Activated CD4-positive, alpha-beta T cell treated with anti-CD3 and anti-CD28 coated beads, Interleukin-2, amount 10 ng/mL, durations not matched to agents 7 days and 5 days (primary cell): ENCODE data around the gene OPCML. TPM values are rescaled to one million over a fixed set of nuclear protein-coding genes. Genes with fewer than 3 reads are reported as not detected.

Experiments used
- CTCF ChIA-PET: fragments of 350-600 bp; sonication (Branson Sonifier 250); formaldehyde crosslinking; loops from one replicate; lab custom pipeline; 2021; ENCODE audit warnings: antibody characterized with exemption; lab: Charles Lee
- POLR2A ChIA-PET: fragments of 350-600 bp; sonication (Branson Sonifier 250); formaldehyde crosslinking; loops from one replicate; lab custom pipeline; 2021; ENCODE audit warnings: antibody characterized with exemption; lab: Charles Lee
- DNase-seq: peaks from one replicate; pipeline ENCODE4 v3.0.0-alpha.2; 2020
- H3K27ac Mint-ChIP-seq: one replicate; pipeline ENCODE4 v1.8.0; 2021; ENCODE audit warnings: mild to moderate bottlenecking, moderate library complexity, mixed read lengths
- H3K27me3 Mint-ChIP-seq: one replicate; pipeline ENCODE4 v1.8.0; 2021; ENCODE audit warnings: mixed read lengths
- H3K36me3 Mint-ChIP-seq: one replicate; pipeline ENCODE4 v1.8.0; 2021; ENCODE audit warnings: low read depth, mixed read lengths
- H3K4me1 Mint-ChIP-seq: one replicate; pipeline ENCODE4 v1.8.0; 2021; ENCODE audit warnings: mixed read lengths
- H3K4me3 Mint-ChIP-seq: one replicate; pipeline ENCODE4 v1.8.0; 2021; ENCODE audit warnings: mild to moderate bottlenecking, moderate library complexity, mixed read lengths
- H3K9me3 Mint-ChIP-seq: one replicate; pipeline ENCODE4 v1.8.0; 2021; ENCODE audit warnings: mixed read lengths
- total RNA-seq, 2 experiments: library from RNA; stranded (reverse); gene quantifications; one replicate each; pipeline ENCODE4 v1.2.3, GENCODE V29; 2021

OPCML gene
- total RNA-seq, 2 experiments from 2014 or later: not detected

- H3K4me3 Mint-ChIP-seq: no peak overlapping the region
- H3K27me3 Mint-ChIP-seq: no peaks in the 10 kb centered on the region
- no peaks in the 10 kb centered on the region for H3K36me3 Mint-ChIP-seq
- CTCF ChIA-PET: interaction anchor here (1.2 kb wide), 1 partner anchor 14 kb away, joined by 4 read pairs; no protein-coding TSS in a partner anchor
- no peaks in the 10 kb centered on the region for H3K4me1 Mint-ChIP-seq
- POLR2A ChIA-PET: no interaction called here
- H3K9me3 Mint-ChIP-seq: no peaks in the 10 kb centered on the region
- no peak overlapping the region for H3K27ac Mint-ChIP-seq
- no peak for DNase-seq
Observed at GRCh38 chr11:133507185-133507584, 25.1 kb downstream of the OPCML start.

DNA sequence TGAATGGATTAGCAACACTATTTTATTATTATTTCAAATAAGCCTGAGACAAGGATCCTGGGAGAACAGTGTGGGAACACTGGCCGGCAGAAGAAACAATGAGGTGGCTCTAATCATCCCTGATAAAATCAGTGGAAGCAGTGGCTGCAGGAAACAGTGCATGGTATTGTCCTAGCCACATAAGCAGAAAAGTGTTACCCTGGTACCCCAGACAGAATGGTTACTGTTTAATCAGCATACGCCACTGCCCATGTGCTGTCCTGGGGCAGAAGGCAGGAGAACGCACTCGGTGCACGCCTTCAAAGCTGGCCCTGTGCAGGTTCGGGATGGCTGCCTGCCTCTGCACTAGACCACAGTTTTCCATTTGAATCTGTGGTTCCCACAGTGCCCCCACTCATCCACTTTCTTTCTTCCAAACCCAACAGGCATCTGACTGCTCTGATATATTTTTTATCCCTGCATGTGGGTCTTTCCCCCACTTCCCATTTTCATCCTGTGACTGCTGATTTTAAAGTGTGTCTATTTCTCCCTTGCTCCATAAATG is 25.7 kb downstream of the OPCML start:
- H3K4me1 Mint-ChIP-seq: no peaks in the 10 kb centered on the region
- DNase-seq: no peak
- no peaks in the 10 kb centered on the region for H3K36me3 Mint-ChIP-seq
- no peak overlapping the region for H3K27ac Mint-ChIP-seq
- no peak overlapping the region for H3K4me3 Mint-ChIP-seq
- no peaks in the 10 kb centered on the region for H3K27me3 Mint-ChIP-seq
- ChIA-PET POLR2A (no interaction called here), CTCF (no interaction called here)
- H3K9me3 Mint-ChIP-seq: no peaks in the 10 kb centered on the region

DNA sequence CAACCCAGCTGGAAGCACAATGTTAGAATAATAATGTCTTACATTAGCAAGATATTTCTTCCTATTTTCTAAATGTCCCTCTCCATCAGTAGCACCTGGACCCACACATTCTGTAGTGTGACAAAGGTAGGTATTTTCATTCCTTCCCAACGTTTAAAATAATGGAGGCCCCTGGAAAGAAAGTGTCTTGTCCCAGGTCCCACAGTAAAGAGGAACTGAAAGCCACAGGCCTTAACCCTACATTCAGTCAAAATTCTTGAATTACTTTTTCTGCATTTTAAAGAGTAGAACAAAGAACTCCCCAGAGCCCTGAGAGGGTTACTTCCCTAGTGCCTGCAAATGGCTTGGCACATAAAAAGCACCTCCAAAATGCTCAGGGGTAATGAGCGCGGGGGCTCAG is 26.3 kb downstream of the OPCML start:
- Mint-ChIP-seq H3K4me3 (no peak overlapping the region), H3K9me3 (no peaks in the 10 kb centered on the region), H3K27me3 (no peaks in the 10 kb centered on the region), H3K36me3 (no peaks in the 10 kb centered on the region), H3K4me1 (no peaks in the 10 kb centered on the region), H3K27ac (no peak overlapping the region)
- POLR2A ChIA-PET: no interaction called here
- no peak for DNase-seq
- CTCF ChIA-PET: no interaction called here

DNA sequence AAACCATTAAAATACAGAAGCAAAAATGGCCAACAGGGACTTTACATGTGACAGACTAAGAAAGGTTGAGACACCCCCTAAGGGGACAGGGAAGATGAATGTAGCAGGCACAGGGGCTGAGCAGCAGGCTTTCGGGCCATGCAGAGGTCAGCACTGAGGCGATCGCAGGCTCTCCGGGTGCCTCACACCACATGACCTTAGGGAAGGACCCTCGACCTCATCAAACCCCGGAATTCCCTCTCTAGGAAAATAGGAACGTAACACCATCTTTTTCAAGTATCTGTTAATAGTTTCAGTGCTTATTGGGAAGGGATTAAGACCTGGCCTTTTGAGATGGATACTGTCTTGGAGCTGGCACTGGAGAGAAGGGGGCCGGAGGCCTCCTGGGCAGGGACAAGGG is 27.4 kb downstream of the OPCML start:
- H3K36me3 Mint-ChIP-seq: no peaks in the 10 kb centered on the region
- H3K27ac Mint-ChIP-seq: no peak overlapping the region
- H3K4me3 Mint-ChIP-seq: no peak overlapping the region
- H3K4me1 Mint-ChIP-seq: no peaks in the 10 kb centered on the region
- POLR2A ChIA-PET: no interaction called here
- H3K9me3 Mint-ChIP-seq: no peaks in the 10 kb centered on the region
- CTCF ChIA-PET: no interaction called here
- H3K27me3 Mint-ChIP-seq: no peaks in the 10 kb centered on the region
- DNase-seq: no peak

DNA sequence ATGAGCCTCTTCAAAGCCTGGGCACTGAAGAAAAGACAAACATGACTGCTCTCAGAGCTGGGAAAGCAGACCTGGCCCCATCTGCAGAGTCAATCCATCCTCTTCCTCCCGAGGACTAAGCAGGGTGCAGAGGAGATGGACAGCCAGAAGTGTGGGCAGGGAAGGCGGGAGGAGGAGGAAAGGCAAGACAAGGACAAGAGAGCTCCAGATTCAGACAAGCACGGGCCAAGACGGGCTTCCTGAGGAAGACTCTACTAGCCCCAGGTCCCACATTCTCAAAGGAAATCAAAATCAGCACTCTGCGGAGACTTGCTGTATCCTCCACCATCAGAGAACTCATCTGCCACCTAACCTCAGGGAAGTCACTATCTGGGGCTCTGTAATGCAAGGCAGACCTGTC is 28.5 kb downstream of the OPCML start:
- DNase-seq: no peak
- Mint-ChIP-seq H3K27ac (no peak overlapping the region), H3K36me3 (no peaks in the 10 kb centered on the region), H3K27me3 (no peaks in the 10 kb centered on the region), H3K9me3 (no peaks in the 10 kb centered on the region), H3K4me3 (no peak overlapping the region), H3K4me1 (no peaks in the 10 kb centered on the region)
- POLR2A ChIA-PET: no interaction called here
- CTCF ChIA-PET: interaction anchor here (1.4 kb wide), 1 partner anchor 12 kb away, joined by 3 read pairs; no protein-coding TSS in a partner anchor

GRCh38 chr11:133503236-133503635 is 29.1 kb downstream of the OPCML start:
- Mint-ChIP-seq H3K27ac (no peak overlapping the region), H3K9me3 (no peaks in the 10 kb centered on the region), H3K4me1 (no peaks in the 10 kb centered on the region), H3K27me3 (no peaks in the 10 kb centered on the region), H3K4me3 (no peak overlapping the region), H3K36me3 (no peaks in the 10 kb centered on the region)
- ChIA-PET CTCF (interaction anchor here (1.4 kb wide), 1 partner anchor 12 kb away, joined by 3 read pairs; no protein-coding TSS in a partner anchor), POLR2A (no interaction called here)
- DNase-seq: no peak

- H3K9me3 Mint-ChIP-seq: no peaks in the 10 kb centered on the region
- no peaks in the 10 kb centered on the region for H3K27me3 Mint-ChIP-seq
- no peak overlapping the region for H3K4me3 Mint-ChIP-seq
- H3K36me3 Mint-ChIP-seq: no peaks in the 10 kb centered on the region
- no peaks in the 10 kb centered on the region for H3K4me1 Mint-ChIP-seq
- POLR2A ChIA-PET: no interaction called here
- CTCF ChIA-PET: interaction anchor here (1.4 kb wide), 1 partner anchor 13 kb away, joined by 3 read pairs; no protein-coding TSS in a partner anchor
- DNase-seq: no peak
- H3K27ac Mint-ChIP-seq: no peak overlapping the region
Observed at GRCh38 chr11:133501643-133502539, 30.4 kb downstream of the OPCML start.

GRCh38 chr11:133500936-133501335 is 31.4 kb downstream of the OPCML start:
- no peak for DNase-seq
- H3K36me3 Mint-ChIP-seq: no peaks in the 10 kb centered on the region
- H3K9me3 Mint-ChIP-seq: no peaks in the 10 kb centered on the region
- H3K4me1 Mint-ChIP-seq: no peaks in the 10 kb centered on the region
- POLR2A ChIA-PET: no interaction called here
- H3K27me3 Mint-ChIP-seq: no peaks in the 10 kb centered on the region
- CTCF ChIA-PET: no interaction called here
- no peak overlapping the region for H3K27ac Mint-ChIP-seq
- no peak overlapping the region for H3K4me3 Mint-ChIP-seq

DNA sequence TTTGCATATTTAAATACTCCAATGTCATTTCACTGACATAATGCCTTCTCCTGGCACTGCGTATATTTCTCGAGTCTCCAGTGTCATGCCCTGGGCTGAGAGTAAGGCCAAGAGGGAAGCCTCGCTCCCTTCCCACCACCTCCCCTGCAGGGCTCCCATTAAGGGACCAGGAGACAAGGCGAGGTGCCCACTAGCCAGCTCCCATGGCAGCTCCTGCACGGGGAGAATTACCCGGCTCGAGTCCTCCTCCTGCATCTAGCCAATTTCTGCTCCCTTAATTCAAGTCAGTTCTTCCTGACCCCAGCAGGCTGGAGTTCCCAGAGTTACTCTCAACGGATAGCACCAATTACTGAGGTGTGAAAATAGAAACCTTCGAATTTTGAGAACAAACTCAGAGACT is 31.9 kb downstream of the OPCML start:
- ChIA-PET CTCF (no interaction called here), POLR2A (no interaction called here)
- Mint-ChIP-seq H3K27ac (no peak overlapping the region), H3K4me3 (no peak overlapping the region), H3K36me3 (no peaks in the 10 kb centered on the region), H3K9me3 (no peaks in the 10 kb centered on the region), H3K4me1 (no peaks in the 10 kb centered on the region), H3K27me3 (no peaks in the 10 kb centered on the region)
- DNase-seq: no peak

- Mint-ChIP-seq H3K36me3 (no peaks in the 10 kb centered on the region), H3K27ac (no peak overlapping the region), H3K27me3 (no peaks in the 10 kb centered on the region), H3K4me3 (no peak overlapping the region), H3K4me1 (no peaks in the 10 kb centered on the region), H3K9me3 (peaks cover 3% of the 10 kb centered on the region)
- POLR2A ChIA-PET: no interaction called here
- DNase-seq: no peak
- CTCF ChIA-PET: no interaction called here
Observed at GRCh38 chr11:133498969-133499368, 33.3 kb downstream of the OPCML start.

DNA sequence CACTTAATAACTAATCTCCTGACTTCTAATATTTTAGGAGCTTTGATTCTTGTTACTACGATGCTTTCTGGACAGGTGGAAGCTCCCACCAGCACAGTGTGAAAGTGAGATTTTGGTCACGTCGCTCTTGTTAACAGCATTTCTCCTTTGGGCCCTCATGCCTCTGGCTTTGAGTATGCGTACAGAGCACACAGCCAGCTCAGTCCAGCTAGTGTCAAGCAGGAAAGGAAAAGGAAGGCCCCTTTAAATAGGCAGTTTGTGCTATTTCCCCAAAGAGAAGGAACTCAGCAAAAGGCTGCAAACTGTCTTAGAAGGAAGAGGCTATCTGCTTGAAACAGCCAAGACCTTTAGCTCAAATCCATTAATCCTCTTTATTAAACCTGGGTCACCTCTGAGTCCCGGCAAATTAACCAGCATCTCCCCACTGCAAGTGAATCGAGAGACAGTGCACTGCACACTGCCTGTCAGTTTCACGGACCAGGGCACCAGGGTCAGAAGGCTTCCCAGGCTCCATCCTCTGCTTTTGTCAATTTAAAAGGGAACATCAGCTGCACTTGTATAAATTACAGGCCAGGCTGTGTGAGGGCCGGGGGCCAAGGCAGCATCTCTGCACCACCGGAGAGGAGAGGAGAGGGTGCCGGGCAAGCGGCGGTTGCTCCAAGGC is 34.7 kb downstream of the OPCML start:
- Mint-ChIP-seq H3K36me3 (no peaks in the 10 kb centered on the region), H3K27ac (no peak overlapping the region), H3K4me3 (no peak overlapping the region), H3K9me3 (peaks cover 3% of the 10 kb centered on the region), H3K4me1 (no peaks in the 10 kb centered on the region), H3K27me3 (no peaks in the 10 kb centered on the region)
- POLR2A ChIA-PET: no interaction called here
- CTCF ChIA-PET: no interaction called here
- no peak for DNase-seq

DNA sequence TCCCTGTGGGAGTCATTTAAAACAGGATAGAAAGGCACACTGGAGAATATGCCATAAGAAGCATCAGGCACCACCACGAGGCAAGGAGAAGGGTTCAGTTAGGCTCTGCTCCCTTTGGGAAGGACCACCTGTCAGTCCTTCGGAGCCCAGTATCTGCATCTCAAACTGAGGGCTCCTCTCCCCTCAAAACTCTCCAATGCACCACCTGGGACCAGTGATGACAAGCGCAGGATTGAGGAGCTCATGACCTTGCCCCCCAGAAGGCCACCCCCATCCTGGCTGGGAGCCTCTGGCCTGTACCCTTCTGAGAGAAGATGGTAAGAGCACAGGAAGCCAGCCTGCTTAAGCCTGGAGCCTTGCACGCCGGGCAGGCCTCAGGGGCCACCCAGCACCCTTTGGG is 39.4 kb downstream of the OPCML start:
- ChIA-PET POLR2A (no interaction called here), CTCF (no interaction called here)
- H3K27me3 Mint-ChIP-seq: no peaks in the 10 kb centered on the region
- peaks cover 3% of the 10 kb centered on the region for H3K9me3 Mint-ChIP-seq
- H3K27ac Mint-ChIP-seq: no peak overlapping the region
- H3K4me1 Mint-ChIP-seq: no peaks in the 10 kb centered on the region
- DNase-seq: no peak
- H3K36me3 Mint-ChIP-seq: no peaks in the 10 kb centered on the region
- no peak overlapping the region for H3K4me3 Mint-ChIP-seq

DNA sequence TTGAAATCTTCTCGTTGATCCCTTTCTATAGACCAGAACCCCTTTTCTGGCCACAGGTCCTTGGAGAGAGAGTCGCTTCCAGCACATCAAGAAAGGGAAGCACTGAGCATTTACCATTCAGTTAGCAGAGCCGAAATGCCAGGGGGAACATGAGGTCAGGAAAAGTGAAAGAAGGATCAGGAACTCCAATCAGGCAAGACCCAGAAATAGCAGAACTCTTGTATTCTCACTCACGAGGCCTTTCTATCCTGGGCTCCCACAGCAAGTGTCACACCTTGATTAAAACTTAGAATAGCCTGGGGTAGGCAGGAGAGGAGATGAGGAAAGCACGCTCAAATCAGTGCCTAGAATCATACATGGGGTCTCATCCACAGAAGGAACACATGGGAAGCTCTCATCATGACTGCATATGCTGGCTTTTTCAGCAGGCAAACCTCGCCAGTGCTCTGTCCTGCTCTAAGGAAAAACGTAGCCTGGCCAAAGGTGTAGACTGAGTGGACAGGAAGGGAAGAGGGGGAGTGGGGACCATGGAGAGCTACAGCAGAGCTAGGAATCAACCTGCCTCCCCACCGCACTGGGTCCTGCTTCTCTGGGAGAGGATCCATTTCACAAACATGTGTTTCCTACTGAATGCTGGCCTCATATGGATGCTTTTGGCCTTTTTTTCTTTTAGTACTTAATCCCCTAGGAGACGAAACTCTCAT is 40.5 kb downstream of the OPCML start:
- no peaks in the 10 kb centered on the region for H3K4me1 Mint-ChIP-seq
- H3K27me3 Mint-ChIP-seq: no peaks in the 10 kb centered on the region
- H3K4me3 Mint-ChIP-seq: no peak overlapping the region
- H3K9me3 Mint-ChIP-seq: peaks cover 3% of the 10 kb centered on the region
- H3K27ac Mint-ChIP-seq: no peak overlapping the region
- POLR2A ChIA-PET: no interaction called here
- H3K36me3 Mint-ChIP-seq: no peaks in the 10 kb centered on the region
- no peak for DNase-seq
- CTCF ChIA-PET: no interaction called here
